WERI-Rb-1 (cell line): Measurements from ENCODE around the gene SLC7A11.
"Not testable (repeated sequence)": the region's sequence is repeated elsewhere in the genome, so short reads cannot be mapped to it uniquely, and the experiment has no call there.

Experiments used
- DNase-seq: peaks from one replicate; pipeline ENCODE4 v3.0.0-alpha.2; 2020
- H3K27ac ChIP-seq: fragments of 250-450 bp; sonication (Bioruptor Pico); 2 replicates; pipeline ENCODE4 v1.5.1; 2020; ENCODE audit warnings: mild to moderate bottlenecking, moderate library complexity
- H3K27me3 ChIP-seq: fragments of 250-450 bp; sonication (Bioruptor Pico); 2 replicates; pipeline ENCODE4 v1.5.1; 2021; ENCODE audit warnings: mild to moderate bottlenecking, low read depth, moderate library complexity; ENCODE audit not compliant: insufficient read depth, severe bottlenecking
- H3K36me3 ChIP-seq: fragments of 250-450 bp; sonication (Bioruptor Pico); 2 replicates; pipeline ENCODE4 v1.5.1; 2020; ENCODE audit warnings: mild to moderate bottlenecking, moderate library complexity
- H3K4me3 ChIP-seq: 2 replicates; pipeline ENCODE4 v1.5.1; 2011; ENCODE audit warnings: low read depth, mild to moderate bottlenecking, control low read depth, low read length
- H3K9me3 ChIP-seq: fragments of 250-450 bp; sonication (Bioruptor Pico); 2 replicates; pipeline ENCODE4 v1.5.1; 2021; ENCODE audit warnings: mild to moderate bottlenecking, moderate library complexity; ENCODE audit not compliant: severe bottlenecking
- TF ChIP-seq, protein P1 (sequence below): IDR thresholded peaks from 2 replicates; pipeline ENCODE4 v1.5.1; 2011; ENCODE audit warnings: low read depth, mild to moderate bottlenecking, control low read depth, inconsistent platforms, low read length

Gene SLC7A11

DNA sequence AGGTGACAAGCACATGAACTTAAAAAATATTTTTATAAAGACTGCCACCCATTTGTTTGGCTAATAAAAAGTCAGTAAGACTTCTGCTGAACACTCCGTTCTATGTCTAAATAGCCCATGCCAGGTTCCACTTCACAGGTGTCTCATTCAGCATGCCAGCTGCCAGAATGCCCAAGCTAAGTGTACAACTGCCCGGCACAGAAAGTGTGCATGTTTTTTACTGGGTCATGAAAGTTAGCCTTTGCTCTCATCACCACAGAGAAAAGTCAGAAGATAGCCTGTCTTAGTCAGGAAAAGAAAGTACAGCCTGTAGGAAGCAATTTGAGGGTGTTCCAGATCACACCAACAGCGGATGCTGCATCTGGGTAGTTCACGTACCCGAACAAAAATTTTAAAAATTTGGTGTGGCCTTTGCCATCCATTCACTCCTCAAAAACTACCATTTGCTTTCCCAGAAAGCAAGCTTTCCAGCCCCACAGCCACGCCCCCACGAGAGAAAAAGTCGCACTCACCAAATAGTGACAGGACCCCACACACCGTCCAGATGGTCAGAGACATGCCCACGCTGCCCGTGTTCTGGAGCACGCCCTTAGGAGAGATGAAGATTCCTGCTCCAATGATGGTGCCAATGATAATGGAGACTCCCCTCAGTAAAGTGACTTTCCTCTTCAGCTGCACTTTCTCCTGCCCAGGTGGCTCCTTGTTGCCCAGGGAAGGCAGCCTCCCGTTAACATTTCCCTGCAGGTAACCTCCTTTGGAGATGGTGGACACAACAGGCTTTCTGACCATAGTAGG is 671 bp downstream of the SLC7A11 start:
- Histone ChIP-seq H3K9me3 (no peaks in the 10 kb centered on the region), H3K36me3 (no peaks in the 10 kb centered on the region), H3K27me3 (no peaks in the 10 kb centered on the region), H3K27ac (no peak overlapping the region), H3K4me3 (no peak overlapping the region)
- no peak for DNase-seq
- TF ChIP-seq, protein P1, sequence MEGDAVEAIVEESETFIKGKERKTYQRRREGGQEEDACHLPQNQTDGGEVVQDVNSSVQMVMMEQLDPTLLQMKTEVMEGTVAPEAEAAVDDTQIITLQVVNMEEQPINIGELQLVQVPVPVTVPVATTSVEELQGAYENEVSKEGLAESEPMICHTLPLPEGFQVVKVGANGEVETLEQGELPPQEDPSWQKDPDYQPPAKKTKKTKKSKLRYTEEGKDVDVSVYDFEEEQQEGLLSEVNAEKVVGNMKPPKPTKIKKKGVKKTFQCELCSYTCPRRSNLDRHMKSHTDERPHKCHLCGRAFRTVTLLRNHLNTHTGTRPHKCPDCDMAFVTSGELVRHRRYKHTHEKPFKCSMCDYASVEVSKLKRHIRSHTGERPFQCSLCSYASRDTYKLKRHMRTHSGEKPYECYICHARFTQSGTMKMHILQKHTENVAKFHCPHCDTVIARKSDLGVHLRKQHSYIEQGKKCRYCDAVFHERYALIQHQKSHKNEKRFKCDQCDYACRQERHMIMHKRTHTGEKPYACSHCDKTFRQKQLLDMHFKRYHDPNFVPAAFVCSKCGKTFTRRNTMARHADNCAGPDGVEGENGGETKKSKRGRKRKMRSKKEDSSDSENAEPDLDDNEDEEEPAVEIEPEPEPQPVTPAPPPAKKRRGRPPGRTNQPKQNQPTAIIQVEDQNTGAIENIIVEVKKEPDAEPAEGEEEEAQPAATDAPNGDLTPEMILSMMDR = no peak

GRCh38 chr4:138239491-138239890 is 2.7 kb downstream of the SLC7A11 start:
- H3K27ac ChIP-seq = no peak overlapping the region
- H3K36me3 ChIP-seq = no peaks in the 10 kb centered on the region
- no peak overlapping the region for H3K4me3 ChIP-seq
- H3K27me3 ChIP-seq = no peaks in the 10 kb centered on the region
- H3K9me3 ChIP-seq = no peaks in the 10 kb centered on the region
- TF ChIP-seq, protein P1 = no peak
- DNase-seq = no peak

- TF ChIP-seq, protein P1 = no peak
- no peaks in the 10 kb centered on the region for H3K36me3 ChIP-seq
- H3K27me3 ChIP-seq = no peaks in the 10 kb centered on the region
- no peak overlapping the region for H3K4me3 ChIP-seq
- no peak for DNase-seq
- H3K27ac ChIP-seq = no peak overlapping the region
- no peaks in the 10 kb centered on the region for H3K9me3 ChIP-seq
Observed at GRCh38 chr4:138238521-138239292, 3.4 kb downstream of the SLC7A11 start.

DNA sequence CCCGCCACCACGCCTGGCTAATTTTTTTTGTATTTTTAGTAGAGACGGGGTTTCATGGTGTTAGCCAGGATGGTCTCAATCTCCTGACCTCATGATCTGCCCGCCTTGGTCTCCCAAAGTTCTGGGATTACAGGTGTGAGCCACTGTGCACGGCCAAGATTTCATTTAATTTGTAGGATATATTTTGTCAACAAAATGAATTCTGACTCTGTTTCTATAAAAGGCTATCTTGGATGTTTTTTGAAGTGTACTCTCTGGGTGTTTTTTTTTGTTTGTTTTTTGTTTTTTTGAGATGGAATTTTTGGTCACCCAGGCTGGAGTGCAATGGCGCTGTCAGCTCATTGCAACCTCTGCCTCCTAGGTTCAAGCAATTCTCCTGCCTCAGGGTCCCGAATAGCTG is 5.0 kb downstream of the SLC7A11 start:
- not testable (repeated sequence) for DNase-seq, H3K27ac ChIP-seq, H3K36me3 ChIP-seq, H3K9me3 ChIP-seq, H3K27me3 ChIP-seq, H3K4me3 ChIP-seq

- Histone ChIP-seq H3K4me3 (no peak overlapping the region), H3K27ac (no peak overlapping the region), H3K9me3 (no peaks in the 10 kb centered on the region), H3K27me3 (no peaks in the 10 kb centered on the region), H3K36me3 (no peaks in the 10 kb centered on the region)
- TF ChIP-seq, protein P1 = no peak
- DNase-seq = no peak
Observed at GRCh38 chr4:138236037-138236436, 6.1 kb downstream of the SLC7A11 start.

GRCh38 chr4:138235419-138235952 is 6.7 kb downstream of the SLC7A11 start:
- H3K4me3 ChIP-seq = no peak overlapping the region
- H3K9me3 ChIP-seq = no peaks in the 10 kb centered on the region
- DNase-seq = no peak
- TF ChIP-seq, protein P1 = no peak
- H3K36me3 ChIP-seq = no peaks in the 10 kb centered on the region
- no peak overlapping the region for H3K27ac ChIP-seq
- H3K27me3 ChIP-seq = no peaks in the 10 kb centered on the region
